Endometrium (tissue), 2 donors: ENCODE data around the gene CCR9.
A peak's percentile ranks its signal among the peaks of the same experiment; 100 is the strongest.

ENCODE experiments used
- FAIRE-seq: peaks from 2 replicates; lab custom pipeline; 2012; peaks lifted over from hg19 to GRCh38; lab: Jason Lieb, UNC
- donor health status: control.
- donor health status: control.

CCR9 gene

GRCh38 chr3:45908761-45909160, 22.4 kb downstream of the CCR9 start:
- no peak for FAIRE-seq

GRCh38 chr3:45909542-45909941, 23.2 kb downstream of the CCR9 start:
- FAIRE-seq = no peak

GRCh38 chr3:45910892-45911291, 24.5 kb downstream of the CCR9 start:
- FAIRE-seq = no peak

GRCh38 chr3:45911511-45912226, 25.3 kb downstream of the CCR9 start:
- no peak for FAIRE-seq

GRCh38 chr3:45912435-45912834, 26.1 kb downstream of the CCR9 start:
- no peak for FAIRE-seq

GRCh38 chr3:45914362-45915058, 28.2 kb downstream of the CCR9 start:
- FAIRE-seq = no peak

- no peak for FAIRE-seq
These were observed 28.7 kb downstream of the CCR9 start for GRCh38 chr3:45915059-45915439.

- FAIRE-seq = no peak
These were observed 29.3 kb downstream of the CCR9 start for GRCh38 chr3:45915518-45916231.

GRCh38 chr3:45917146-45917898, 31.0 kb downstream of the CCR9 start:
- FAIRE-seq = no peak

- no peak for FAIRE-seq
These were observed 35.1 kb downstream of the CCR9 start for GRCh38 chr3:45921158-45922038.

GRCh38 chr3:45922039-45922326, 35.6 kb downstream of the CCR9 start:
- no peak for FAIRE-seq

- FAIRE-seq = no peak
These were observed 36.7 kb downstream of the CCR9 start for GRCh38 chr3:45922950-45923590.

- no peak for FAIRE-seq
These were observed 37.4 kb downstream of the CCR9 start for GRCh38 chr3:45923755-45924154.

- FAIRE-seq = no peak
These were observed 41.5 kb downstream of the CCR9 start for GRCh38 chr3:45927881-45928280.

GRCh38 chr3:45929042-45929679, 42.8 kb downstream of the CCR9 start:
- no peak for FAIRE-seq

- FAIRE-seq = no peak
These were observed 45.2 kb downstream of the CCR9 start for GRCh38 chr3:45931496-45931895.

- no peak for FAIRE-seq
These were observed 45.8 kb downstream of the CCR9 start for GRCh38 chr3:45932112-45932511.

GRCh38 chr3:45933591-45933990, 47.2 kb downstream of the CCR9 start:
- FAIRE-seq = peak; percentile 89

GRCh38 chr3:45936261-45936660, 49.9 kb downstream of the CCR9 start:
- no peak for FAIRE-seq

- FAIRE-seq = no peak
These were observed 51.1 kb downstream of the CCR9 start for GRCh38 chr3:45937206-45938042.
